ENCODE measurements around the gene SLC49A4.
"Not testable (repeated sequence)": the region's sequence is repeated elsewhere in the genome, so short reads cannot be mapped to it uniquely, and the experiment has no call there.

The SLC49A4 gene, protein sequence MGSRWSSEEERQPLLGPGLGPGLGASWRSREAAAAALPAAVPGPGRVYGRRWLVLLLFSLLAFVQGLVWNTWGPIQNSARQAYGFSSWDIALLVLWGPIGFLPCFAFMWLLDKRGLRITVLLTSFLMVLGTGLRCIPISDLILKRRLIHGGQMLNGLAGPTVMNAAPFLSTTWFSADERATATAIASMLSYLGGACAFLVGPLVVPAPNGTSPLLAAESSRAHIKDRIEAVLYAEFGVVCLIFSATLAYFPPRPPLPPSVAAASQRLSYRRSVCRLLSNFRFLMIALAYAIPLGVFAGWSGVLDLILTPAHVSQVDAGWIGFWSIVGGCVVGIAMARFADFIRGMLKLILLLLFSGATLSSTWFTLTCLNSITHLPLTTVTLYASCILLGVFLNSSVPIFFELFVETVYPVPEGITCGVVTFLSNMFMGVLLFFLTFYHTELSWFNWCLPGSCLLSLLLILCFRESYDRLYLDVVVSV

DNA sequence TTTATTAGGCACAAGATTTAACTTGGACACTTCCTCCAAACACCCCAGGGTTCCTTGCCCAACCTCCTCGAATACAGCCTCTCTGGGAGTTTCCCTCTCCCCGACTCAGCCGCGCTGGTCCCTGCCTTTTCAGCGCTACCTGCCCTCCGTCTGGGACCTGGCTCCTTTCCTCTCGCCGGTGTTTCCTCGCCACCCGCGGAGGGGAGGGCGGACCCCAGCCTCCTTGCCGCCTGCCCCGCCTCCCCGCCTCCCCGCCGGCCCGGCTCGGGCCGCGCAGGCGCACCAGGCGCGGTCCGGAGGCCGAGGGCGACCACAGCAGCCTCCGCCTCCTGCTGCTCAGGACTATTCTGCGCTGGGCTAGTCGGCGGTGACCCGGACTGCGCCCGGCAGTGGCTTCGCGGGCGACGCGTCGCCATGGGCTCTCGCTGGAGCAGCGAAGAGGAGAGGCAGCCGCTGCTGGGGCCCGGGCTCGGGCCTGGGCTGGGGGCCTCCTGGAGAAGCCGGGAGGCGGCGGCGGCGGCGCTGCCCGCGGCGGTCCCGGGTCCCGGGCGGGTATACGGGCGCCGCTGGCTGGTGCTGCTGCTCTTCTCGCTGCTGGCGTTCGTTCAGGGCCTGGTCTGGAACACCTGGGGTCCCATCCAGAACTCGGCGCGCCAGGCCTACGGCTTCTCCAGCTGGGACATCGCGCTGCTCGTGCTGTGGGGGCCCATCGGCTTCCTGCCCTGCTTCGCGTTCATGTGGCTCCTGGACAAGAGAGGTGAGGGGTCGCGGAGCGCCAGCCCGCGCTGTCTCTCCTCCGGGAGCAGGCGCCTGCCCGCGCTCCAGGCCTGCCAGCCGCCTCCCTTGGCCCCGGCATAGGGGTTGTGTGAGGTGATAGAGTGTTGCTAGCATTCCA, at the start of gene SLC49A4:
Gene SLC49A4, plus strand, starts transcription at position 291 of the 895 bp plus-strand sequence. Its CDS starts 124 bp downstream, at position 415.
- peak; percentile 61 for DNase-seq (ENCODE audit: low read depth)

DNA sequence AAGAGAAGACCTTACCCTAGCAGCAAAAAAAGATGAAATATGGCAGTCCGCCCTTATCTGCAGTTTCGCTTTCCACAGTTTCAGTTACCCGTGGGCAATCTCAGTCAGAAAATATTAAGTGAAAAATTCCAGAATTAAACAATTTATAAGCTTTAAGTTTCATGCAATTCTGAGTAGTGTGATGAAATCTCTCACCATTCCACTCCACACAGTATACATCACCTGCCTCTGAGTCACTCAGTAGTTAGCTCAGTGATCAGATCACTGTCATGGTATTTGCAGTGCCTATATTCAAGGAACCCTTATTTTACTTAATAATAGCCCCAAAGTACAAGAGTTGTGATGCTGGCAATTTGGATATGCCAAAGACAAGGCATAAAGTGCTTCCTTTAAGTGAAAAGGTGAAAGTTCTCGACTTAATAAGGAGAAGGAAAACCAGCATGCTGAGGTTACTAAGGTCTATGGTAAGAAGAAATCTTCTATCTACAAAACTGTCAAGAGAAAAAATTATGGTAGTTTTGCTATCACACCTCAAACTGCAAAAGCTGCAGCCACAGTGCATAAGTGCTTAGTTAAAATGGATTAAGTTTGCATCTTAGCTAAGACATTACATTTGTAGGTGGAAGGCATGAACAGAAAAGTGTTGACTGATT, 49.4 kb upstream of the SLC49A4 start:
- DNase-seq (ENCODE audit: low read depth), result no peak

DNA sequence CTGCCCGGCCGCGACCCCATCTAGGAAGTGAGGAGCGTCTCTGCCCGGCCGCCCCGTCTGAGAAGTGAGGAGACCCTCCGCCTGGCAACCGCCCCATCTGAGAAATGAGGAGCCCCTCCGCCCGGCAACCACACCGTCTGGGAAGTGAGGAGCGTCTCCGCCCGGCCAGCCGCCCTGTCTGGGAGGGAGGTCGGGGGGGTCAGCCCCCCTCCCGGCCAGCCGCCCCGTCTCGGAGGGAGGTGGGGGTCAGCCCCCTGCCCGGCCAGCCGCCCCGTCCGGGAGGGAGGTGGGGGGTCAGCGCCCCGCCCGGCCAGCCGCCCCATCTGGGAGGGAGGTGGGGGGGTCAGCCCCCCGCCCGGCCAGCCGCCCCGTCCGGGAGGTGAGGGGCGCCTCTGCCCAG, 47.6 kb upstream of the SLC49A4 start:
- DNase-seq (ENCODE audit: low read depth), result not testable (repeated sequence)

DNA sequence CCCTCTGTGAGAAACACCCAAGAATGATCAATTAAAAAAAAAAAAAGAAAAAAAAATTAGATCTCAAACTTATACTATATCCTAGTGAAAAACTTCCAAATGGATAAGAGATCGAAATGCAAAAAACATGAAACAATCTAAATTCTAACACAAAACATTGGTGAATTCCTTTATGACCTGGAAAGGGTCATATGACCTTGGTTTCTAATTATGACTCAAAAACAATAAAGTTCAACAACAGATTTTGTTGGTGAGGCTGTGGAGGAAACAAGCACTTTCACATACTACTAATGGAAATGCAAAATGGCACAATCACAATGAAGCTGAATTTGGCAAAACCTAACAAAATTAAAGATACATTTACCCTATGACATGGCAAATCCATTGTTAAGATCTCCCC, 46.5 kb upstream of the SLC49A4 start:
- DNase-seq (ENCODE audit: low read depth), result no peak

DNA sequence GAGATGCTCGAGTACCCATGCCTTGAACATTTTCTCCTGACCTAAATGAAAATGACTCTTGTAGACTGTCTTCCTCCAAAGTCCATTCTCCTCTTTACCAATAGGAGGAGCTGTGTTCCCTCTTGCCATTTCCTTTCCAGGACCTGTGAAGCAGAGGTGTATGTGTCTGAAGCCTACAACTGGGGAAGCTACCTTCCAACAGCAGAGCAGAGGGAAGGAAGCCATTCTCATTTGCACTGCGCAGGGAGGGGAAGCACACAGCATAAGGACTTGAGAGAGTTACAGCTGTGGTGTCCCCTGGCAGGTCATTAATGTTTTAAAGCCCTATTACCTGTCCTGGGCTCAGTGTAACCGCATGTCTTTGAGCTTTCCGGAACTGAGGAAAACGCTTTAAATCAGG, 39.9 kb upstream of the SLC49A4 start:
- DNase-seq (ENCODE audit: low read depth), result no peak

DNA sequence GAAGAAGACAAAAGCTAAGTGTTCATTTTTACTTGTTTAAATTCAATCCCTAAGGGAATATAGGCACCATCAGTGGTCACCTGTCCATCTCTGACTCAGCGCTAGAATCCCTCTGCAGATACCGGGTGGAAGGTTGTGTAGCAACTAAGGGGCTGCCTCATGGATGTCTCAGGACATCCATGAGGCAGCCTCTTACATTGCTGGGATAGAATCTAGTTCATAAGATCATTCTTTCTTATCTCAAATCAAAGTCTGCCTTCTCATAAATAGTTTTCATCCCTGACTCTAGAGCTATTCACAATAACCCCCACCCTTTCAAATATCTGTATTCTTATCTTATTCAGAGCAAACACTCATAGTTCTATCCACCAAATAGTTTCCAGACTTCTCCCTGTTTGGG, 39.4 kb upstream of the SLC49A4 start:
- DNase-seq (ENCODE audit: low read depth), result no peak

DNA sequence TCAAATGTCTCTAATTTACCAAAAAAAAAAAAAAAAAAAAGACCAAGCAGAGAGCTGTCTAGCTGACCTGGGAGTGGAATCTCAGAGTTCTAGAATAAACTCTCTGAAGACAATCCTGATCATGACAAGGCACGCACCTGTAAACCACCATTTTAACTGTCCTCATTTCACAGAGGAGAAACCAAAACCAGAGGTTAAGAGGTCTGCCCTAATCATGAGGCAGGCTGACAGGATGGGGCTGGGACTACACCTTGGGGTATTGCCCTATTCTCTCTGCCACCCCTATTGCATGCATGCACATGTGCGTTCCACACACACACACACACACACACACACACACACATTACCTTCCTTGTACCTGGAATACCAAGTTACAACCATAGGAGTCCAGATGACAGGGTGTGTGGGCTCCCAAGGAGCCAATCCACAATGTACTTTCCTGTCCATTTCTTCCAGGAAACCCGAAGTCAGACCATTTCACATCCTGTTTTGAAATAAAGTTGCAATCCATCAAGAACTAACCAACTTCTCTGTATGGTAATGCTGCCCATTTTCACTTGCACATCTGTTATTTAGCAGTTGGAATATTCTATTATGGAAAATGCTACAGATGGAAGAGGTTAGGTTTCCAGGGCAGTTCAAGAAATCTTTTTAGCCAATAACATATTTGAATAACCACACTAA, 35.9 kb upstream of the SLC49A4 start:
- DNase-seq (ENCODE audit: low read depth), result no peak

DNA sequence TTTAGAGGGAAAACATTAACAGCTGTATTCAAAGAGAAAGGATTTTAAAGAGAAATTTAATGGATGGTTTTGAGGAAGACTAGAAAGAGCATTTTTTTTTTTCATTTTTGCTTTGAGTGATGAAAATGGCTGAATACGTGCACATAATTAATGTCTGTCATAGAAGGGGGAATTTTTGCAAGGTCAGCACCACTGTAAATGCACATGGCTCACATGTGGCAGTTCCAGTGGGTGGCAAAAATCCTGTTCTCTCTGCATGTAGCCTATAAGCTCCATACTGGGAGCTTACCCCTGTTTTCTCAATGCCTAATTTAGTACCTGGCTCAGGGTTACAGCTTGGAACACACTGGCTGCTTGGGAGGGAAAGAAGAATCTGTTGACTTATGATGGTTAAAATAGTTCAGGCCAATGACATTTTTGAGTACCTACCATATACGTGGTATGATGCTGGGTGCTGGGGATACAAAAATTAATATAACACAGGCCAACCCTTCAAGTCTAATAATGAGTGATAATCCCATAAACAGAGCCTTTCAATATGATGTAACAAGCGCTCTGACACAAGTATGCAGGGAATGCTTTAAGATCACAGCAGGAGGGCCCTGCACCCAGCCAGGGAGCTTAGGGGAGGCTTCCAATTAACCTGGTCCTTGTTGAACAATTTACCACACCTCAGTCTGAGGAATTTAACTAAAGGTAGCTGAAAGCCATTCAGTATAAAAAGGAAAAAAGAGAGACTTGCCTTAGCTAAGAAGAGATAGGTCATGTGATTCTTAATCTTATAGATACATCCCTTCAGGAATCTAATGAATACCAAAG, 34.2 kb upstream of the SLC49A4 start:
- DNase-seq (ENCODE audit: low read depth), result no peak

DNA sequence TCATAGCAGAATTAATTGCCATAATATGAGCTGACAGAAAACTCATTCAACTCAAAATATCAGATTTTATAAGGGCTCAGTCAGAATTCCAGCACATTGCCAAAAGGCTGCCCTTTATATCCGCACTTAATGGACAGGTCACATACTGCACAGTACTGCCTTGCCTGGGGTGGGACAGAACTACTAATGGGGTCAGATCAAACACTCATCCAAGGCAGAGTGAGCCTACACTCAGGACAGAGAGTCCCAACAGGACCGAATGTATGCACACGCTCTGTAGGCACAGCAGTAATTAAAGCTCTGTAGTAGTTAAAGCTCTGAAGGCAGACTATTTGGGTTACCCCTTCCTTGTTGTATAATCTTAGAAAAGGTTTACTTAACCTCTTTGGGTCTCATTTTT, 28.4 kb upstream of the SLC49A4 start:
- DNase-seq (ENCODE audit: low read depth), result no peak

DNA sequence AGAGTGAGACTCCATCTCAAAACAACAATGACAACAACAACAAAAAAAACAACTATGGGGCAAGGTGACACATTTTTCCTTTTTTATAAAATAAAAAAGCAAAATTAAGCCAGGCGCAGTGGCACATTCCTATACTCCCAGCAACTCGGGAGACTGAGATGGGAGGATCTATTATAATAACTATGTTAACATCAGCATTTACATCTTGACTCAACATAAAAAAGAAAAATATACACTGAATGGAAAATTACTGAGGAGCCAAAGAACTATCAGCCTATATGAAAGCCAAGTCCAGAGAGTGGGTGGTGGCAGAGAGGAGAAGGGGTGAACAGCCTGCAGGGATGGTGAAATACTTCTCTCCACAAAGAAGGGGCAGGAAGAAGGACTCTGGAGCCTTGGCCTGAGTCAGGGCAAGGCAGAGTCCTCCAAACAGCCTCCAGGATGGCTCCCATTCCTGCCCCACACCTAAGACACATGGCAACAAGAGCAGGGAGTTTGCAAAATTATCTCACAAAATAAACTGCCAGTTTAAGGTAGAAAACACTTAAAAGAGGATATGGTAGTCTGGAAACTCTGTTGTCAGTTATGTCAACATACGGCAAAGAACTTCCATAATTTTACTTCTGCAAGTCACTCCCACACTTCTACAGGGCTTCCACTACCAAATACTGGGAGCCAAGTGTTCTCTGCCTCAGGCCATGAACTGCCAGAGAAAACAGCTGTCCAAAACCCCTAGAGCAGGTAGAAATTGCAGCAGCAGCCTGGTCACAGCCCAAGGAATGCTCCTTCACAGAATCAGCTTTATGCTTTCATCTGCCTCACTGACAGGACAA, 27.1 kb upstream of the SLC49A4 start:
- no peak for DNase-seq (ENCODE audit: low read depth)

DNA sequence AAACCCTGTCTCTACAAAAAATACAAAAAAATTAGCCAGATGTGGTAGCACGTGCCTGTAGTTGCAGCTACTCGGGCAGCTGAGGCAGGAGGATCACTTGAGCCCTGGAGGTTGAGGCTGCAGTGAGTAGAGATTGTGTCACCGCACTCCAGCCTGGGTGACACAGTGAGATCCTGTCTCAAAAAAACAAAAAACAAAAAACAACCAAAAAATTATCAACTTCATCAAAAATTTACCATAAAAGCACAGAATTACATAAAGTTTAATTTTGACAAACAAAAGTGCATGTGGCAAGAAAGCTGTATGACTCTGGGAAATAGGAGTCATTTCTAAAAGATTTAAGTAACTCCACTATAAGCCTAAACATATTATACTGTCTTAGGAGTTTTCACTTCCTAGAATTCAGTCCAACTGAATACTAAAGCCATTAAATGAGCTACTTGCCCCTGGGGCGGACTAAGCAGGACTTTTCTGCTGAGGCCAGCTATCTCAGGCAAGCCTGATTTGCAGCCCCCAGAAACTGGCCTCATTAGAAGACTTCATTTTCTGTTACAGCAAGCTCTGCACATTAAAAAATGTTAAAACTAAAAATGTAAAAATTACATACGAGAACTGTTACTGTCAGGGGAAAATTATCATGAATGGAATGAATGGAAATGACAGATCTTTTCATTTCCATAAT, 24.2 kb upstream of the SLC49A4 start:
- DNase-seq (ENCODE audit: low read depth), result no peak

DNA sequence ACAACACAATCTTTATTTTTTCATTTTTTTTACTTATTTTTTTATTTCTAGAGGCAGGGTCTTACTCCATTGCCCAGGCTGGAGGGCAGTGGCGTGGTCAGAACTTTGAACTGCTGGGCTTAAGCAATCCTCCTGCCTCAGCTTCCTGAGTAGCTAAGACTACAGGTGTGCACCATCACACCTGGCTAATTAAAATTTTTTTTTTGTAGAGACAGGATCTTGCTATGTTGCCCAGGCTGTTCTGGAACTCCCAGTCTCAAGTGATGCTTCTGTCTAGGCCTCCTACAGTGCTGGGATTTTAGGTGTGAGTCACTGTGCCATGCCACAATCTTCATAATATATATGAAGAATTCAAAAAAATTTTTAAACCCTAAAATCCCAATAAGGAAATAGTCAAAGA, 22.0 kb upstream of the SLC49A4 start:
- DNase-seq (ENCODE audit: low read depth), result no peak

DNA sequence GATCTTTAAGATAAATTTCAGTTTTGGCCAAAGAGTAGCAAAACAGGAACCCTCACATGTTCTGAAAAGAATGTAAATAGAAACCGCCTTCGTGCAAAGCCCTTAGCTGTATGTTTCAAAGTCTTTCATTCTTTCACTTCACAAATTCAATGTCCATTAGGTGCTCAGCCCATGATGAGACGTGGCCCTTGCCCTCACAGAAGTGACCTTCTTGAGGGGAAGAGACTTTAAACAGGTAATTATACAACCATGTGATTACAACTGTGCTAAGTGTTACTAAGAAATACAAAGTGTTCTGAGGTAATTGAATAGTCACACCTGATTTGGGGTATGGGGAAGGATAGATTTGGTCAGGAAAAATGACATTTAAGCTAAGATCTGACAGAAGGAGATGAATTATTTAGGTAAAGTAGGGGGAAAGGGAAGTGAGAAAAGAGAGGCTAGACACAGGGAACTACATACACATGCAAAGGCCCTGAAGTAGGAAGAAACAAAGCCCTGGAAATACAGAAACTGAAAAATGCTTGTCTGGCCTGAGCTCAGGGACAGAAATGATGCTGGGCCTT, 20.8 kb upstream of the SLC49A4 start:
- no peak for DNase-seq (ENCODE audit: low read depth)

DNA sequence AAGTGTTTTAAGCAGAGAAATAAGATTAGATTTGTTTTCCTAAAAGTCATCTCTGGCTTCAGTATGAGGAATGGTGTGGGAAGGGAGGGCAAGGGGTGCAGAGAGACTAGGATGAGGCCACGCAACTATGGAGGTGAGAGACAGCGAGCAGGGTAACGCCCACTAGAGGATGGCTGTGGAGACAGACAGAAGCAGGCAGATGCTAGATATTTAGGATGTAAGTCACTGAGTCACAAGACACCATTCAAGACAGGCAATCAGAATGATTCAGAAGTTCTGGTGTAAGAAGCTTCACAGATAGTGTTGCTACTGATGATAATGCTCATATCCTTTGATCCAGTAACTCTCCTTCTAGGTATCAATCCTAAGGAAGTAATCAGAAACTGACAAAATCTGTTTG, 20.3 kb upstream of the SLC49A4 start:
- no peak for DNase-seq (ENCODE audit: low read depth)

DNA sequence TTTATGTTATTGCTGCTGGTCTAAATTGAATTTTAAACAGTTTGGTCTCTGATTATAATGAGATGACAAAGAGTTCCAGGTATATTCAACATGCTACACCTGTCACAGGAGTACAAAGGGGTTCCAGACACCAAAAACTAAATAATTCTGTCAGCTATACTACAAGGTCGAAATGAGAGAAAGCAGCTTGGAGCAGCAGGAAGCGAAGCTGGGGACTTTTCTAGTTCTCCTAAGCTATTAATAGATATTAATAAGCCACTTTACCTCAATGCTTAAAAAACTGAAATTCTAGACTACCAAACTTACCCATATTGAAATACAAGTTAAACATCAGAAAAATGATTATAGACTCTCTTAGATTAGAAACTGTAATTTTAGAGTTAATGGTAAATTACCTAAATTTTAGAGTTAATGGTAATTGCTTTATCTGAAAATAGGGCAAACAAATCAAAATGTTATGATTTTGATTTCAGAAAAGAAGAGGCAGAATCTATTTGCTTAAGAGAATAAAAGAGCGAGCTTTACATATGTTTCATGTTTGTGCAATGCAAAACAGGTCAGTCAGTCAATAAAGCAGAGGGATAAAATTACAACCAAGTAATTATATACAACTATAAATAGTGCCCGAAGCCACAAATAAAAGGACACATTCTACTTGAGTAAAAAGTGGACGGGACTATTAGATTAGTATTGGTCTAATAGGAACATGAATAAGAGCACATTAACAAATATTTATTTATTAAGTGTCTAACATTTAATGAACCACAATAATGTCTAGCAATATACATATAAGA, 18.0 kb upstream of the SLC49A4 start:
- no peak for DNase-seq (ENCODE audit: low read depth)

DNA sequence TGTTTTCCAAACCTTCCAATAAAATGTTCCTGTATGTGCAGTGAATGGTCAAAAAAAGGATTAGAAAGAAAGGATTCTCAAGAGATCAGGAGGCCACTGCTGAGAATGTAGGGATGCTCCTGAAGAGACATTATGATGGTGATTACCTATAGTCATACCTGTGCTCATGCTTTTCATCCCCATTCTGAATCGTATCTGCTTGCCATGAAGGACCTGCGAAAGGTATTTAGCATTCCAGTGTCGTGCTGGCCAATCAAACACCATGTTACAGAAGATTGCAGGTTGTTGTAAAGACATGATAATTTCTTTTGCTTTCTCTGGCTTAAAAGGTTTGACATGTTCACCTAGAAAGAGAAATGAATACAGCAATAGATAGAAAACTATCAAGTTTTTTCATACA, 17.3 kb upstream of the SLC49A4 start:
- no peak for DNase-seq (ENCODE audit: low read depth)

DNA sequence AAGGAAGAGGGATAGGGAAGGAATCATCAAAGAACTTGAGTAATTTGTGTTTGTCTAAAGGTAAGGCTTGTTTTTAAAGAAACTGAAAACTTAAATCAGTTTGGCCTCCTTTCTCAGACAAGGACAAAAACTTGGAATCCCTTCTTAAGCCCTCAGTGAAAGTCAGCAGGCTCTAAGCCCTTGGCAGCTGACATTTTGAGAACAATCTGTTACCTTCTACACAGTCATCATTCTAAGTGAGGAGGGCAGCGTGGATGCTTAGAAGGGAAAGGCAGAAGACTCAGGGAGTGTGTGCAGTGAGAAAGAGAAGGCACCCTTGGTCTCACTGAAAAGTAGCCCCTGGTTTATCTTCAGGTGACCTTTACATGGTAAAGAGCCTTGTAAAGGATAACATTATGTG, 12.1 kb upstream of the SLC49A4 start:
- DNase-seq (ENCODE audit: low read depth), result no peak

DNA sequence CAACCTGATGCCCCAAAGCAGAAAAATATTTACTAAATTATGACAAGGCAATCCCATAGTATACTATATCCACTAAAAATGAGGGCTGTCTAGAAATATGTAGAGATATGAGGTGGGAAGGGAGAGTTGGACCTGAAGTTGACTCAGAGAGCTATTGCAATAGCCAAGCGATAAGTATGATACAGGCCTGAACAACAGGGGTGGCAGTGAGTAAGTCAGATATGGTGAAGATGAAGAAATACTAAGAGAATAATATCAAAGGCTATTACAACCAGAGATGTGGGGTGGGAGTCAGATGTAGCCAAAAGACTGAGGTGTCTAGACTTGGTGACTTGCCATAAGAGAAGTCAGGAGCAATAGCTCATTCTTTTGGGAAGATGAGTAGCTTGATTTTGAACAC, 10.4 kb upstream of the SLC49A4 start:
- no peak for DNase-seq (ENCODE audit: low read depth)
